ENCODE data around the gene UBE2D1.

DNA sequence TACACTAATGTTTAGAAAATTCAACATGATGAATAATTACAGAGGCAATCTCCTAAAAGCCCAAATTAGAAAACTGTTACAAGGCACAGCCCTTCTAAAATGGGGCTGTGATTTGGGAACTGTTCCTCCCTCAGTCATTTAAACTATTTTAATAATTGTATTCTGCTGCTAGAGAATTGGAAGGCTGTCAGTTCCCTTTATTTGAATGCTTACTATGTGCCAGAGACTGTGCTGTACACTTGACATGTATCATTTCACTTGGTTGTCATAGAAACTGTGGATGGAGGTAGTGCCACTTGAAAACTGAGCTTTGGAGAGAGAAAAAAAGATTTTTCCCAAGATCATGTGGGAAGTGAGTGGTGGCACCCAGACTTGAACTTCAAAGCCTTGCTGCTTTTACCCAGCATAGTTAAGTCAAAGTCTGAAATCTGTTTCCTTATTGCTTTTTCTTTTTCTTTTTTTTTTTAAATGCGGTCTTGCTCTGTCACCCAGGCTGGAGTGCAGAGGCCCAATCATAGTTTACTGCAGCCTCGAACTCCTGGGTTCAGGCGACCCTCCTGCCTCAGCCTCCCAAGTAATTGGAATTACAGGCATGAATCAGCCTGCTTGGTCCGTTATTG, 23.6 kb downstream of the UBE2D1 start:
- TF ChIP-seq, protein P1, sequence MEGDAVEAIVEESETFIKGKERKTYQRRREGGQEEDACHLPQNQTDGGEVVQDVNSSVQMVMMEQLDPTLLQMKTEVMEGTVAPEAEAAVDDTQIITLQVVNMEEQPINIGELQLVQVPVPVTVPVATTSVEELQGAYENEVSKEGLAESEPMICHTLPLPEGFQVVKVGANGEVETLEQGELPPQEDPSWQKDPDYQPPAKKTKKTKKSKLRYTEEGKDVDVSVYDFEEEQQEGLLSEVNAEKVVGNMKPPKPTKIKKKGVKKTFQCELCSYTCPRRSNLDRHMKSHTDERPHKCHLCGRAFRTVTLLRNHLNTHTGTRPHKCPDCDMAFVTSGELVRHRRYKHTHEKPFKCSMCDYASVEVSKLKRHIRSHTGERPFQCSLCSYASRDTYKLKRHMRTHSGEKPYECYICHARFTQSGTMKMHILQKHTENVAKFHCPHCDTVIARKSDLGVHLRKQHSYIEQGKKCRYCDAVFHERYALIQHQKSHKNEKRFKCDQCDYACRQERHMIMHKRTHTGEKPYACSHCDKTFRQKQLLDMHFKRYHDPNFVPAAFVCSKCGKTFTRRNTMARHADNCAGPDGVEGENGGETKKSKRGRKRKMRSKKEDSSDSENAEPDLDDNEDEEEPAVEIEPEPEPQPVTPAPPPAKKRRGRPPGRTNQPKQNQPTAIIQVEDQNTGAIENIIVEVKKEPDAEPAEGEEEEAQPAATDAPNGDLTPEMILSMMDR (IDR thresholded peaks at IDR 0.05): no peak
- TF ChIP-seq POLR2A (IDR thresholded peaks at IDR 0.05): no peak

Measured in right lobe of liver (tissue), 4 donors.